ENCODE results near the gene C17orf67. TPM values are rescaled to one million over a fixed set of nuclear protein-coding genes. Genes with fewer than 3 reads are reported as not detected.

Gene C17orf67
- total RNA-seq, 2 donors from 2014 or later: 2.5 to 3.5 TPM

Other genes starting within 250 kb of the C17orf67 start
- gene NOG, start 240.2 kb downstream of the C17orf67 start, total RNA-seq: 10 to 100 TPM in 1 of 2 donors, under 1 TPM in 1; 0.16 to 15.7 TPM
- gene DGKE, start 231 bp upstream of the C17orf67 start, total RNA-seq: 10 to 100 TPM; 29.8 to 30.0 TPM
- 100 to 1,000 TPM; 139 to 215 TPM for gene TRIM25, start 80.1 kb upstream of the C17orf67 start, total RNA-seq
- 10 to 100 TPM; 22.6 to 26.1 TPM for gene COIL, start 127.1 kb upstream of the C17orf67 start, total RNA-seq
- gene SCPEP1, start 144.2 kb upstream of the C17orf67 start, total RNA-seq: 10 to 100 TPM; 17.6 to 33.2 TPM